Smooth muscle cell (in vitro differentiated cells): ENCODE results near the gene IQGAP3. TPM values are rescaled to one million over a fixed set of nuclear protein-coding genes. Genes with fewer than 3 reads are reported as not detected.

Source experiments
- DNase-seq: peaks from one replicate; lab custom pipeline; 2025; ENCODE audit not compliant: unreplicated experiment; lab: John Stamatoyannopoulos, UW
- H2AFZ ChIP-seq: fragments of 200-600 bp; sonication (generic); 2 replicates; pipeline ENCODE4 v1.6.0; 2016; ENCODE audit warnings: antibody characterized with exemption, low read depth, mild to moderate bottlenecking
- H3F3A ChIP-seq: fragments of 200-600 bp; sonication (generic); 2 replicates; pipeline ENCODE4 v1.6.0; 2017; ENCODE audit warnings: antibody characterized with exemption, low read depth
- H3K27ac ChIP-seq: fragments of 200-600 bp; sonication (generic); 2 replicates; pipeline ENCODE4 v1.5.1; 2016; ENCODE audit warnings: low read depth, mild to moderate bottlenecking
- H3K27me3 ChIP-seq: fragments of 200-600 bp; sonication (generic); 2 replicates; pipeline ENCODE4 v1.6.1; 2016; ENCODE audit warnings: low read depth, mild to moderate bottlenecking
- H3K36me3 ChIP-seq: fragments of 200-600 bp; sonication (generic); 2 replicates; pipeline ENCODE4 v1.5.1; 2016; ENCODE audit warnings: low read depth
- H3K4me1 ChIP-seq: fragments of 200-600 bp; sonication (generic); 2 replicates; pipeline ENCODE4 v1.5.1; 2016; ENCODE audit warnings: low read depth
- H3K4me2 ChIP-seq: fragments of 200-600 bp; sonication (generic); 2 replicates; pipeline ENCODE4 v1.6.0; 2016; ENCODE audit warnings: mild to moderate bottlenecking
- H3K4me3 ChIP-seq: fragments of 200-600 bp; sonication (generic); 2 replicates; pipeline ENCODE4 v1.5.1; 2016; ENCODE audit warnings: mild to moderate bottlenecking
- H3K79me2 ChIP-seq: fragments of 200-600 bp; sonication (generic); 2 replicates; pipeline ENCODE4 v1.6.0; 2016; ENCODE audit warnings: low read depth, mild to moderate bottlenecking
- H3K9ac ChIP-seq: fragments of 200-600 bp; sonication (generic); 2 replicates; pipeline ENCODE4 v1.6.0; 2016; ENCODE audit warnings: low read depth
- H3K9me3 ChIP-seq: fragments of 200-600 bp; sonication (generic); replicated peaks from 2 replicates; pipeline ENCODE4 v1.5.1; 2016; ENCODE audit warnings: low read depth
- H4K20me1 ChIP-seq: fragments of 200-600 bp; sonication (generic); 2 replicates; pipeline ENCODE4 v1.6.0; 2016; ENCODE audit warnings: low read depth
- WGBS: methylation state at CpG from one replicate; pipeline ENCODE4 v1.1.7; 2016; ENCODE audit warnings: low lambda C conversion rate; 5-methylcytosine and 5-hydroxymethylcytosine counted together
- polyA plus RNA-seq: library from polyadenylated mRNA; unstranded; fragments of >200 nt; fragmentation: Nextera tagmentation; extraction: Ambion mirVana; gene quantifications from 2 replicates; pipeline ENCODE4 v1.2.1, GENCODE V29; 2016
- total RNA-seq: library from RNA; depleted of rRNA; stranded (reverse); fragments of >200 nt; gene quantifications from 2 replicates; pipeline ENCODE4 v1.2.3, GENCODE V29; 2014
- TF ChIP-seq, protein P1 (sequence below): fragments of 200-600 bp; sonication (generic); IDR thresholded peaks from 2 replicates; pipeline ENCODE4 v1.5.1; 2017; ENCODE audit warnings: borderline replicate concordance, mild to moderate bottlenecking, antibody characterized with exemption; ENCODE audit not compliant: insufficient read depth, poor library complexity, severe bottlenecking

IQGAP3 gene
- total and polyA plus RNA-seq, 2 experiments from 2014 or later = 2.6 to 2.9 TPM

- no peaks in the 10 kb centered on the region for H3K79me2 ChIP-seq
- no peaks in the 10 kb centered on the region for H3K4me1 ChIP-seq
- no peaks in the 10 kb centered on the region for H4K20me1 ChIP-seq
- H3K9ac ChIP-seq = no peak overlapping the region
- no peaks in the 10 kb centered on the region for H3K36me3 ChIP-seq
- TF ChIP-seq, protein P1, sequence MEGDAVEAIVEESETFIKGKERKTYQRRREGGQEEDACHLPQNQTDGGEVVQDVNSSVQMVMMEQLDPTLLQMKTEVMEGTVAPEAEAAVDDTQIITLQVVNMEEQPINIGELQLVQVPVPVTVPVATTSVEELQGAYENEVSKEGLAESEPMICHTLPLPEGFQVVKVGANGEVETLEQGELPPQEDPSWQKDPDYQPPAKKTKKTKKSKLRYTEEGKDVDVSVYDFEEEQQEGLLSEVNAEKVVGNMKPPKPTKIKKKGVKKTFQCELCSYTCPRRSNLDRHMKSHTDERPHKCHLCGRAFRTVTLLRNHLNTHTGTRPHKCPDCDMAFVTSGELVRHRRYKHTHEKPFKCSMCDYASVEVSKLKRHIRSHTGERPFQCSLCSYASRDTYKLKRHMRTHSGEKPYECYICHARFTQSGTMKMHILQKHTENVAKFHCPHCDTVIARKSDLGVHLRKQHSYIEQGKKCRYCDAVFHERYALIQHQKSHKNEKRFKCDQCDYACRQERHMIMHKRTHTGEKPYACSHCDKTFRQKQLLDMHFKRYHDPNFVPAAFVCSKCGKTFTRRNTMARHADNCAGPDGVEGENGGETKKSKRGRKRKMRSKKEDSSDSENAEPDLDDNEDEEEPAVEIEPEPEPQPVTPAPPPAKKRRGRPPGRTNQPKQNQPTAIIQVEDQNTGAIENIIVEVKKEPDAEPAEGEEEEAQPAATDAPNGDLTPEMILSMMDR = no peak
- H3K27me3 ChIP-seq = no peaks in the 10 kb centered on the region
- DNase-seq = no peak
- H3K4me2 ChIP-seq = no peak overlapping the region
- no peak overlapping the region for H3K4me3 ChIP-seq
- WGBS = 95% methylated on average over 5 of the region's 5 CpGs
- H3K27ac ChIP-seq = no peak overlapping the region
- no peaks in the 10 kb centered on the region for H3K9me3 ChIP-seq
- H2AFZ ChIP-seq = no peak overlapping the region
- no peaks in the 10 kb centered on the region for H3F3A ChIP-seq
Measured at GRCh38 chr1:156528231-156528630, 44.1 kb downstream of the IQGAP3 start.

DNA sequence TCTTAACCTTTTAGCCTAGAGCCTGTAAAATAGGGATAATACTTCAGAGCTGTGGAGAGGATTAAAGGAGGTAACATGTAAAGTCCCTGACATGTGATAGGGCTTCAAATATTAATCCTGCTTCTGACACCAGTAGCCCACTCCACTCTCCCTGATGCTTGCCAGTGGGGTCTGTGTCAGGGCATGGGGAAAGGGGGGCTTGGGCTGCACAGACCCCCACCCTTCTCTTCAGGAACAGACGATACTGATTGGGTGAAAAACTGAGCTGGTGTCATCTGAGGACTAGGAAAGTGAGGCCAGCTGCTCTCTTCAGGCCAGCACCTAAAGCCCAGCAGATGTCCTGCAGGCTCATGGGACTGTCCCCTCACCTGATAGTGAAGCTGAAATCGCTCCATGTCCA is 44.8 kb downstream of the IQGAP3 start:
- Histone ChIP-seq H3K4me1 (no peaks in the 10 kb centered on the region), H3K4me3 (no peak overlapping the region), H3K4me2 (no peak overlapping the region), H3K27me3 (no peaks in the 10 kb centered on the region), H3K79me2 (no peaks in the 10 kb centered on the region), H3F3A (no peaks in the 10 kb centered on the region), H4K20me1 (no peaks in the 10 kb centered on the region), H2AFZ (no peak overlapping the region), H3K27ac (no peak overlapping the region), H3K9ac (no peak overlapping the region), H3K9me3 (no peaks in the 10 kb centered on the region), H3K36me3 (no peaks in the 10 kb centered on the region)
- 84% methylated on average over 2 of the region's 2 CpGs for WGBS
- DNase-seq = no peak
- TF ChIP-seq, protein P1 = no peak

GRCh38 chr1:156525856-156526489 is 46.4 kb downstream of the IQGAP3 start:
- no peaks in the 10 kb centered on the region for H3K4me1 ChIP-seq
- no peaks in the 10 kb centered on the region for H4K20me1 ChIP-seq
- no peaks in the 10 kb centered on the region for H3K79me2 ChIP-seq
- H3K9ac ChIP-seq = no peak overlapping the region
- H3K27ac ChIP-seq = no peak overlapping the region
- H3K27me3 ChIP-seq = no peaks in the 10 kb centered on the region
- no peak overlapping the region for H3K4me3 ChIP-seq
- no peaks in the 10 kb centered on the region for H3F3A ChIP-seq
- TF ChIP-seq, protein P1 = no peak
- H3K9me3 ChIP-seq = no peaks in the 10 kb centered on the region
- no peaks in the 10 kb centered on the region for H3K36me3 ChIP-seq
- H3K4me2 ChIP-seq = no peak overlapping the region
- DNase-seq = no peak
- 97% methylated on average over 2 of the region's 2 CpGs for WGBS
- no peak overlapping the region for H2AFZ ChIP-seq

- H2AFZ ChIP-seq = peak overlapping the region; percentile 71
- no peaks in the 10 kb centered on the region for H4K20me1 ChIP-seq
- no peaks in the 10 kb centered on the region for H3F3A ChIP-seq
- WGBS = 39% methylated on average over 6 of the region's 6 CpGs
- H3K27me3 ChIP-seq = no peaks in the 10 kb centered on the region
- no peak overlapping the region for H3K9ac ChIP-seq
- no peaks in the 10 kb centered on the region for H3K79me2 ChIP-seq
- no peaks in the 10 kb centered on the region for H3K36me3 ChIP-seq
- DNase-seq = no peak
- H3K4me2 ChIP-seq = peak overlapping the region; percentile 15
- TF ChIP-seq, protein P1 = no peak
- H3K27ac ChIP-seq = no peak overlapping the region
- no peak overlapping the region for H3K4me3 ChIP-seq
- no peaks in the 10 kb centered on the region for H3K4me1 ChIP-seq
- no peaks in the 10 kb centered on the region for H3K9me3 ChIP-seq
Measured at GRCh38 chr1:156525071-156525501, 47.3 kb downstream of the IQGAP3 start.
